ENCODE measurements around the gene TMEM178B.

DNA sequence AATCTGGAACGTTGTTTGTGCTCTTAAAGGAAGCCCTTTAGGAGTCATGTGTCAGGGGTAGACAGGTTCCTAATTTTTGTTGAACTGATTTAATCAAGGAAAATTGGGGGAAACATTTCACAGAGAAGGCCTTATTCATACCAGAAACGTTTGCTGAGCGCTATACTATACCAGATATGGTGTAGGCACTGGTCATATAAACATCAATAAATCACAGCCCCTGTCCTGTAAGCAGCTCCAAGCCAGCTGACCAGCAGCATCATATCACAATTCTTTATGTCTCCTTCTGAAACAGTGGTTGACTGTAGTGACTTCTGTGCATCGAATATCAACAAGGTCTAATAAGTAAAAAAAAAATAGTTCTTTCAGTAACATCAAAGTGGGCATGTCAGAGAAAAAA lies 1.1 kb downstream of the TMEM178B start:
- no peak for TF ChIP-seq POLR2A (IDR thresholded peaks at IDR 0.05; ENCODE audit: low read depth)
- TF ChIP-seq, protein P1, sequence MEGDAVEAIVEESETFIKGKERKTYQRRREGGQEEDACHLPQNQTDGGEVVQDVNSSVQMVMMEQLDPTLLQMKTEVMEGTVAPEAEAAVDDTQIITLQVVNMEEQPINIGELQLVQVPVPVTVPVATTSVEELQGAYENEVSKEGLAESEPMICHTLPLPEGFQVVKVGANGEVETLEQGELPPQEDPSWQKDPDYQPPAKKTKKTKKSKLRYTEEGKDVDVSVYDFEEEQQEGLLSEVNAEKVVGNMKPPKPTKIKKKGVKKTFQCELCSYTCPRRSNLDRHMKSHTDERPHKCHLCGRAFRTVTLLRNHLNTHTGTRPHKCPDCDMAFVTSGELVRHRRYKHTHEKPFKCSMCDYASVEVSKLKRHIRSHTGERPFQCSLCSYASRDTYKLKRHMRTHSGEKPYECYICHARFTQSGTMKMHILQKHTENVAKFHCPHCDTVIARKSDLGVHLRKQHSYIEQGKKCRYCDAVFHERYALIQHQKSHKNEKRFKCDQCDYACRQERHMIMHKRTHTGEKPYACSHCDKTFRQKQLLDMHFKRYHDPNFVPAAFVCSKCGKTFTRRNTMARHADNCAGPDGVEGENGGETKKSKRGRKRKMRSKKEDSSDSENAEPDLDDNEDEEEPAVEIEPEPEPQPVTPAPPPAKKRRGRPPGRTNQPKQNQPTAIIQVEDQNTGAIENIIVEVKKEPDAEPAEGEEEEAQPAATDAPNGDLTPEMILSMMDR (IDR thresholded peaks at IDR 0.05), result no peak
- no peak for TF ChIP-seq EP300 (IDR thresholded peaks at IDR 0.05)
- TF ChIP-seq POLR2AphosphoS5 (IDR thresholded peaks at IDR 0.05), result no peak

All from esophagus muscularis mucosa (tissue), 4 donors.